ENCODE results near the gene ERCC8.

ERCC8 gene

DNA sequence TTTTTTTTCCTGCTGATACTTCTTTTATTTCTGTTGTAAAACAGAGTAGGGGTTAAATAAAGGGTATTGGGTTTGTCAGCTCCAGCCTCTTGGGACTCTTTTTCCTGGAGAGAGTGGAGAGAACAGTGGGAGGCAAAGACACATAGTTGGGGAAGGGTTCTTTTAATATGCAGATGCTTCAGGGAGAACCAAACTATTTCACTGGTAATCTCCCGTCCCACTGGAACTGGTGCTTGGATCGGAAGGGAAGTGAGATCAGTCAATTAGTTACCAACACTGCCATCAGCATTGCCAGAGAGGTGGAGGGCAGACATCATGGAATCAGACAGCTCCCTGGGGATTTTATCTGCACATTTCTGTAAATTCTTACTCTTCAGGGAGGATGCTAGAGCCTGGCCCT, 53.2 kb downstream of the ERCC8 start:
- no peaks in the 10 kb centered on the region for H3K79me2 ChIP-seq (ENCODE audit: insufficient read depth, low read length)
- H3K9ac ChIP-seq (ENCODE audit: low read depth, low read length, poor library complexity, severe bottlenecking) = no peak overlapping the region
- H3K4me2 ChIP-seq (ENCODE audit: low read depth, low read length, poor library complexity, severe bottlenecking) = no peak overlapping the region
- no peaks in the 10 kb centered on the region for H3K27me3 ChIP-seq (ENCODE audit: insufficient read depth, low read length, poor library complexity, severe bottlenecking)
- H3K9me3 ChIP-seq (ENCODE audit: insufficient read depth, low read depth, low read length) = no peaks in the 10 kb centered on the region
- no peak overlapping the region for H2AFZ ChIP-seq (ENCODE audit: low read length)
- TF ChIP-seq EZH2phosphoT487 (IDR thresholded peaks at IDR 0.05; ENCODE audit: borderline replicate concordance) (no peak), CTCF (conservative IDR thresholded peaks at IDR 0.05; ENCODE audit: low read length) (no peak)
- H4K20me1 ChIP-seq (ENCODE audit: insufficient read depth, low read length, poor library complexity, severe bottlenecking) = no peaks in the 10 kb centered on the region
- no peak overlapping the region for H3K4me3 ChIP-seq (ENCODE audit: low read length, poor library complexity, severe bottlenecking)
- no peaks in the 10 kb centered on the region for H3K4me1 ChIP-seq (ENCODE audit: insufficient read depth, low read length, poor library complexity, severe bottlenecking)
- H3K9me2 ChIP-seq (replicated peaks; ENCODE audit: low read depth, low read length) = no peaks in the 10 kb centered on the region
- no peaks in the 10 kb centered on the region for H3K36me3 ChIP-seq (ENCODE audit: insufficient read depth, low read length)
- H3F3A ChIP-seq (ENCODE audit: low read depth) = no peaks in the 10 kb centered on the region

DNA sequence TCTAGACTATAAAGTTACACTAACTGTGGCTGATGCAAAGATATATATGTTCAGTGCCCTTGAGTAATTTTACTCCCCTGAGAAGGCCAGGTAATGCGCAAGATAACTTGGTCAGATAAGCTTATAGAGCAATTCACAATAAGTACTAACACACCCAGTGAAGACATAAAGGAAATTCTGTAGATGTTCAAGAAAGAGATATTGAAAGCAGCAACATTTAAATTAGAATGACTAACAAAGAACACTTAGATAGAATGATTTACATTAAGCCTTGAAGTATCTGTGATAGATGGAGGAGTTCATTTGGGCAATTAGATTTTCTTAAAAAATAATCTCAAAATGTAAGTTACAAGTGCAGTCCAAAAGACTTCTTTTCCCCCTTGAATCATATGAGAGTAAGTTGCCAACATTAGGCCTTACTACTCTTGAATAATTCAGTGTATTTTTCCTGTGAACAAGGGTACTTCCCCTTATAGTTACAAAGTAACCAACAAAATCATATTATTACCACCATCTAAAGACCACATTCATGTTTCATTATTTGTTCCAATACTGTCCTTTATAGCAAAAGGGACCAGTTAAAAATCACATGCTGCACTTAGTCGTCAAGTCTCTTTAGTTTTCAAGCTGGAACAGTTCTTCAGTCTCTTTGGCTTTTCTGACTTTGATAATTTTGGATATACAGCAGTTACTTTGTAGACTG, 56.4 kb downstream of the ERCC8 start:
- no peak overlapping the region for H3K9ac ChIP-seq (ENCODE audit: low read depth, low read length, poor library complexity, severe bottlenecking)
- no peaks in the 10 kb centered on the region for H3K9me3 ChIP-seq (ENCODE audit: insufficient read depth, low read depth, low read length)
- H3K4me2 ChIP-seq (ENCODE audit: low read depth, low read length, poor library complexity, severe bottlenecking) = no peak overlapping the region
- no peaks in the 10 kb centered on the region for H4K20me1 ChIP-seq (ENCODE audit: insufficient read depth, low read length, poor library complexity, severe bottlenecking)
- no peaks in the 10 kb centered on the region for H3K79me2 ChIP-seq (ENCODE audit: insufficient read depth, low read length)
- H3K4me3 ChIP-seq (ENCODE audit: low read length, poor library complexity, severe bottlenecking) = no peak overlapping the region
- H2AFZ ChIP-seq (ENCODE audit: low read length) = no peak overlapping the region
- TF ChIP-seq CTCF (conservative IDR thresholded peaks at IDR 0.05; ENCODE audit: low read length) (no peak), EZH2phosphoT487 (IDR thresholded peaks at IDR 0.05; ENCODE audit: borderline replicate concordance) (no peak)
- H3K27me3 ChIP-seq (ENCODE audit: insufficient read depth, low read length, poor library complexity, severe bottlenecking) = no peaks in the 10 kb centered on the region
- no peaks in the 10 kb centered on the region for H3K9me2 ChIP-seq (replicated peaks; ENCODE audit: low read depth, low read length)
- H3K4me1 ChIP-seq (ENCODE audit: insufficient read depth, low read length, poor library complexity, severe bottlenecking) = no peaks in the 10 kb centered on the region
- H3K36me3 ChIP-seq (ENCODE audit: insufficient read depth, low read length) = no peaks in the 10 kb centered on the region
- H3F3A ChIP-seq (ENCODE audit: low read depth) = no peaks in the 10 kb centered on the region

DNA sequence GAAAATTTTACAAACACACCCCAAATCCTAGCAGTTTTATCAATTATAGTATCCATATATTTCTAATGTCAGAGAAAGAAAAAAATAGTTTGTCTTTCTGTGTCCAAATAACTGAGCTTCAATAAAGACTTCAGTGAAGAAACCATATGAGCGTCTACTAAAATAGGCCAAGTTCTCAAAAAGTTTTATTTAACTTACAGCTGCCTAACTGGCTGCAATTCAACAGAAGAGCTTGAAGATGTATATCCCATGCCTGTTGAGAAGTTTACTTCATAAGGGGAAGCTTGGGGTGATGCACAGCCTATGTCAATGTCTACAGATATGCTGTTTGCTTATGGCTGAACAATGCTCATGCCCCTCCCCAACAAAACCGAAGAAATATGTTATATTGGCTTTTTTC, 57.1 kb downstream of the ERCC8 start:
- H3K4me2 ChIP-seq (ENCODE audit: low read depth, low read length, poor library complexity, severe bottlenecking) = no peak overlapping the region
- no peaks in the 10 kb centered on the region for H3K27me3 ChIP-seq (ENCODE audit: insufficient read depth, low read length, poor library complexity, severe bottlenecking)
- H2AFZ ChIP-seq (ENCODE audit: low read length) = no peak overlapping the region
- H3K9me3 ChIP-seq (ENCODE audit: insufficient read depth, low read depth, low read length) = no peaks in the 10 kb centered on the region
- no peaks in the 10 kb centered on the region for H3F3A ChIP-seq (ENCODE audit: low read depth)
- H3K9ac ChIP-seq (ENCODE audit: low read depth, low read length, poor library complexity, severe bottlenecking) = no peak overlapping the region
- no peak overlapping the region for H3K4me3 ChIP-seq (ENCODE audit: low read length, poor library complexity, severe bottlenecking)
- H4K20me1 ChIP-seq (ENCODE audit: insufficient read depth, low read length, poor library complexity, severe bottlenecking) = no peaks in the 10 kb centered on the region
- no peaks in the 10 kb centered on the region for H3K79me2 ChIP-seq (ENCODE audit: insufficient read depth, low read length)
- H3K9me2 ChIP-seq (replicated peaks; ENCODE audit: low read depth, low read length) = no peaks in the 10 kb centered on the region
- H3K36me3 ChIP-seq (ENCODE audit: insufficient read depth, low read length) = no peaks in the 10 kb centered on the region
- no peaks in the 10 kb centered on the region for H3K4me1 ChIP-seq (ENCODE audit: insufficient read depth, low read length, poor library complexity, severe bottlenecking)
- TF ChIP-seq CTCF (conservative IDR thresholded peaks at IDR 0.05; ENCODE audit: low read length) = no peak
- no peak for TF ChIP-seq EZH2phosphoT487 (IDR thresholded peaks at IDR 0.05; ENCODE audit: borderline replicate concordance)
